Thyroid gland (tissue), 4 donors: ENCODE measurements around the gene PWWP3B.

Experiments used
- CTCF ChIP-seq, 6 experiments: fragments of 200-600 bp in 3 of 6; fragments of 450-650 bp in 3 of 6; sonication (generic) in 3 of 6; IDR thresholded peaks; one replicate each; pipeline ENCODE4 v1.5.1; 2016 to 2019; ENCODE audit warnings: antibody characterized with exemption in 6 of 6, mild to moderate bottlenecking in 2 of 6, inconsistent platforms in 1 of 6, moderate library complexity in 1 of 6
- POLR2A ChIP-seq, 2 donors: fragments of 450-650 bp; IDR thresholded peaks; one replicate each; pipeline ENCODE4 v1.6.1; 2017; ENCODE audit warnings: antibody characterized with exemption in 2 of 2, mild to moderate bottlenecking in 2 of 2, moderate library complexity in 1 of 2

GRCh38 chrX:106208154-106208553 lies 40.0 kb downstream of the PWWP3B start:
- TF ChIP-seq CTCF (IDR thresholded peaks at IDR 0.05): no peak
- no peak for TF ChIP-seq POLR2A (IDR thresholded peaks at IDR 0.05)
